GM12878 (cell line): ENCODE measurements around the gene ABCG1. TPM values are rescaled to one million over a fixed set of nuclear protein-coding genes. Genes with fewer than 3 reads are reported as not detected.

Experiments used
- ATAC-seq: fragments of 200-7000 bp; cut with Tn5 transposase; 3 replicates; pipeline ENCODE4 v1.9.1; 2020; ENCODE audit warnings: mild to moderate bottlenecking, moderate library complexity
- BruUV-seq: library from RNA; stranded (reverse); fragments of 400-500 nt; replicated peaks from 2 replicates; lab custom pipeline; 2021; lab: Mats Ljungman, UMichigan
- CTCF ChIA-PET: fragments of 300-600 bp; sonication (Branson Sonifier 250); formaldehyde crosslinking; extraction: SDS; loops from one replicate; lab custom pipeline; 2021; ENCODE audit warnings: inconsistent platforms; lab: Yijun Ruan, JAX
- POLR2A ChIA-PET: fragments of 350-600 bp; formaldehyde crosslinking; extraction: SDS; loops from one replicate; lab custom pipeline; 2021; ENCODE audit warnings: inconsistent platforms; lab: Charles Lee
- RAD21 ChIA-PET: fragments of 300-600 bp; sonication (Branson Sonifier 250); formaldehyde crosslinking; loops from one replicate; lab custom pipeline; 2023; ENCODE audit warnings: antibody characterized with exemption; ENCODE audit not compliant: unreplicated experiment; lab: Charles Lee
- SMC1A ChIA-PET: fragments of 300-600 bp; sonication (Branson Sonifier 250); formaldehyde crosslinking; loops from one replicate; lab custom pipeline; 2023; ENCODE audit not compliant: unreplicated experiment, uncharacterized antibody; lab: Charles Lee
- DNase-seq: peaks from one replicate; pipeline ENCODE4 v3.0.0-alpha.2; 2011; ENCODE audit warnings: low read depth, low spot score
- FAIRE-seq: peaks from 3 replicates; lab custom pipeline; 2011; peaks lifted over from hg19 to GRCh38; lab: Jason Lieb, UNC
- H2AFZ ChIP-seq: 2 replicates; pipeline ENCODE4 v1.6.0; 2011; ENCODE audit warnings: low read depth, low read length, control low read depth; ENCODE audit not compliant: control insufficient read depth
- H3K27ac ChIP-seq: 2 replicates; pipeline ENCODE4 v1.5.1; 2011; ENCODE audit warnings: control low read depth; ENCODE audit not compliant: control insufficient read depth, insufficient read depth
- H3K27me3 ChIP-seq, 2 experiments: replicated peaks in 1 of 2; 2 replicates each; pipeline versions ENCODE4 v1.6.0 to v1.6.1; 2011; ENCODE audit warnings: low read length in 1 of 2; ENCODE audit not compliant: control insufficient read depth in 2 of 2, insufficient read depth in 2 of 2
- H3K36me3 ChIP-seq, 2 experiments: 2 replicates each; pipeline ENCODE4 v1.5.1; 2011; ENCODE audit warnings: low read length in 1 of 2; ENCODE audit not compliant: control insufficient read depth in 2 of 2, insufficient read depth in 2 of 2
- H3K4me1 ChIP-seq: 2 replicates; pipeline ENCODE4 v1.6.1; 2011; ENCODE audit warnings: mild to moderate bottlenecking, low read length, moderate library complexity, mixed read lengths; ENCODE audit not compliant: control insufficient read depth, insufficient read depth
- H3K4me2 ChIP-seq: 2 replicates; pipeline ENCODE4 v1.6.0; 2011; ENCODE audit warnings: control low read depth; ENCODE audit not compliant: control insufficient read depth, insufficient read depth
- H3K4me3 ChIP-seq: fragments of 200-600 bp; sonication (generic); 2 replicates; pipeline ENCODE4 v1.5.1; 2016
- H3K79me2 ChIP-seq: 2 replicates; pipeline ENCODE4 v1.6.0; 2011; ENCODE audit warnings: low read length; ENCODE audit not compliant: control insufficient read depth, insufficient read depth
- H3K9ac ChIP-seq: 2 replicates; pipeline ENCODE4 v1.8.0; 2011; ENCODE audit warnings: low read length, control low read depth, mixed read lengths; ENCODE audit not compliant: control insufficient read depth, insufficient read depth
- H3K9me3 ChIP-seq: replicated peaks from 3 replicates; pipeline ENCODE4 v1.5.1; 2011; ENCODE audit warnings: mild to moderate bottlenecking, low read length; ENCODE audit not compliant: control insufficient read depth, insufficient read depth
- H4K20me1 ChIP-seq: 2 replicates; pipeline ENCODE4 v1.6.0; 2011; ENCODE audit not compliant: control insufficient read depth, insufficient read depth
- CHD2 ChIP-seq: IDR thresholded peaks from 2 replicates; pipeline ENCODE4 v1.6.1; 2011; ENCODE audit warnings: low read depth, low read length, improper control_type of control experiment, borderline replicate concordance
- EP300 ChIP-seq, 2 experiments: fragments of 150-350 bp in 1 of 2; IDR thresholded peaks; 2 replicates each; pipeline ENCODE4 v1.6.1; 2011 to 2012; ENCODE audit warnings: low read depth in 2 of 2, low read length in 2 of 2, borderline replicate concordance in 1 of 2, improper control_type of control experiment in 1 of 2, inconsistent platforms in 1 of 2; ENCODE audit not compliant: control insufficient read depth in 1 of 2
- GATAD2B ChIP-seq: fragments of 450-650 bp; conservative IDR thresholded peaks from 2 replicates; pipeline ENCODE4 v1.6.1; 2017; ENCODE audit warnings: low read depth, mild to moderate bottlenecking, moderate library complexity
- HCFC1 ChIP-seq: fragments of 150-350 bp; IDR thresholded peaks from 2 replicates; pipeline ENCODE4 v1.6.1; 2014; ENCODE audit warnings: low read length
- JUNB ChIP-seq: IDR thresholded peaks from 2 replicates; pipeline ENCODE4 v1.6.1; 2016; ENCODE audit warnings: antibody characterized with exemption, mild to moderate bottlenecking
- NFXL1 ChIP-seq: fragments of 450-650 bp; IDR thresholded peaks from 2 replicates; pipeline ENCODE4 v1.6.1; 2017; ENCODE audit warnings: antibody characterized with exemption, mild to moderate bottlenecking, borderline replicate concordance
- NFYB ChIP-seq: IDR thresholded peaks from 2 replicates; pipeline ENCODE4 v1.6.1; 2011; ENCODE audit warnings: low read depth, mild to moderate bottlenecking, low read length, improper control_type of control experiment, moderate library complexity; ENCODE audit not compliant: insufficient read depth
- POLR2A ChIP-seq: IDR thresholded peaks from 2 replicates; pipeline ENCODE4 v1.6.1; 2011; ENCODE audit warnings: low read depth, mild to moderate bottlenecking, low read length
- SIX5 ChIP-seq: IDR thresholded peaks from 2 replicates; pipeline ENCODE4 v1.6.1; 2011; ENCODE audit warnings: mild to moderate bottlenecking, low read depth, low read length, moderate library complexity; ENCODE audit not compliant: severe bottlenecking
- SUZ12 ChIP-seq: fragments of 200-600 bp; sonication (generic); IDR thresholded peaks from one replicate; pipeline ENCODE4 v1.6.1; 2018; ENCODE audit warnings: antibody characterized with exemption, mild to moderate bottlenecking; ENCODE audit not compliant: unreplicated experiment
- YY1 ChIP-seq: IDR thresholded peaks from 2 replicates; pipeline ENCODE4 v1.6.1; 2011; ENCODE audit warnings: low read depth, mild to moderate bottlenecking, low read length
- WGBS: methylation state at CpG from one replicate; pipeline ENCODE4 v1.1.6; 2016; ENCODE audit warnings: low lambda C conversion rate; ENCODE audit not compliant: insufficient replicate concordance, insufficient coverage; ENCODE audit errors: missing lambda C conversion rate; 5-methylcytosine and 5-hydroxymethylcytosine counted together
- in situ Hi-C: fragments of 300-500 bp; cut with MboI; formaldehyde crosslinking; loops from 9 replicates; pipeline ENCODE4 v1.14.3; 2018; ENCODE audit warnings: mixed read lengths
- intact Hi-C: fragments of 100-400 bp; cut with micrococcal nuclease; formaldehyde crosslinking; loops from one replicate; pipeline ENCODE4 v1.14.2; 2022; ENCODE audit not compliant: unreplicated experiment
- polyA plus RNA-seq, 11 experiments: library from polyadenylated mRNA; depleted of rRNA in 4 of 11; unstranded in 6 of 11; stranded (reverse) in 5 of 11; fragments of >200 nt; fragmentation: Nextera tagmentation in 4 of 11; fragmentation: Illumina TruSeq in 1 of 11; extraction: Ambion mirVana in 4 of 11; extraction: Trizol in 1 of 11; gene quantifications; 1 replicate in 1 of 11; 2 replicates in 10 of 11; pipeline versions ENCODE4 v1.2.1 to v1.2.3, GENCODE V29; 2011 to 2016; ENCODE audit warnings: inconsistent platforms in 2 of 11, missing spikeins in 2 of 11, low read depth in 1 of 11
- total RNA-seq, 4 experiments: library from RNA; depleted of rRNA in 3 of 4; stranded (reverse); fragments of >200 nt in 3 of 4; fragmentation: Illumina TruSeq in 1 of 4; extraction: Trizol in 1 of 4; gene quantifications; 2 replicates each; pipeline versions ENCODE4 v1.2.1 to v1.2.3, GENCODE V29; 2013 to 2021
- TF ChIP-seq, protein P1 (sequence below): fragments of 450-650 bp; formaldehyde crosslinking; IDR thresholded peaks from 2 replicates; pipeline ENCODE4 v1.4.0; 2020; ENCODE audit warnings: mild to moderate bottlenecking, moderate library complexity
- TF ChIP-seq, protein P2 (sequence below): fragments of 450-650 bp; IDR thresholded peaks from 2 replicates; pipeline ENCODE4 v1.6.1; 2017; ENCODE audit warnings: mild to moderate bottlenecking, low read depth, inconsistent platforms; ENCODE audit not compliant: poor library complexity, severe bottlenecking
- TF ChIP-seq, protein P3 (sequence below): fragments of 450-650 bp; IDR thresholded peaks from 2 replicates; pipeline ENCODE4 v1.6.1; 2014; ENCODE audit warnings: mild to moderate bottlenecking
- TF ChIP-seq, protein P4 (sequence below): fragments of 450-650 bp; conservative IDR thresholded peaks from 2 replicates; pipeline ENCODE4 v1.6.1; 2017; ENCODE audit warnings: mild to moderate bottlenecking, moderate library complexity

ABCG1 gene
- total and polyA plus RNA-seq, 10 of the 15 experiments (the other 5 are each of a cell fraction or from before 2014, with no cell fraction given), result 0.59 to 19.3 (median 5.7) TPM

DNA sequence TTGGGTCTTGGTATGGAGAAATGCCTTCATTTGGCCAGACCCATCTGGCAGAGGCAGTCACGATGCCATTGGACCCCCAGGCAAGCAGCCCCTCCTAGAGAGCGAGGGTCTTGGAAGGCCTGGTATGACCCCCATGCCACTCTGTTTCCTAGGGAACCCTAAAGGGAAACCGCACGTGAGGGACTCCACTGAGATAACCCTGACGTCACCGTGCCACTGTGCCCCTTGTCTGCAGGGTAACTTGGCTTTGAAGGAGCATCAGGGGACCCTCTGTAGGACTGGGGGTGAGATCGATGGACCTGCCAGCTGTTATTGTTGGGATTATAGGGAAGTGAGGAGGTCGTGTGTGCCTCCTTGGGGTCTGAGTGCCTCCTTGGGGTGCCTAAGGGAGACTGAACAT lies 34.5 kb downstream of the ABCG1 start:
- no peaks in the 10 kb centered on the region; a peak in 1 of 4 replicates for H3K27me3 ChIP-seq
- in situ Hi-C loops (loop anchor here (5.0 kb wide), 1 partner anchor 81 kb away; no protein-coding TSS in a partner anchor), intact Hi-C loops (no loop called here)
- ChIA-PET CTCF (interaction anchor here (0.7 to 2.9 kb wide), 6 partner anchors 19 to 284 kb away, joined by 3 to 11 read pairs (median 4); no protein-coding TSS in a partner anchor), POLR2A (interaction anchor here (0.6 to 2.2 kb wide), 4 partner anchors 14 to 33 kb away, joined by 3 to 11 read pairs (median 4); no protein-coding TSS in a partner anchor), RAD21 (interaction anchor here (1.0 to 7.1 kb wide), 5 partner anchors 15 to 108 kb away, joined by 3 to 60 read pairs (median 7); no protein-coding TSS in a partner anchor), SMC1A (interaction anchor here (1.1 to 7.4 kb wide), 6 partner anchors 15 to 89 kb away, joined by 3 to 41 read pairs (median 8); no protein-coding TSS in a partner anchor)
- no peak overlapping the region for H3K27ac ChIP-seq
- H3K9ac ChIP-seq, result no peak overlapping the region
- peaks cover 15% of the 10 kb centered on the region for H3K4me1 ChIP-seq
- no peaks in the 10 kb centered on the region for H3K36me3 ChIP-seq
- FAIRE-seq (no peak), ATAC-seq (no peak), DNase-seq (no peak)
- WGBS, result 51% methylated on average over 8 of the region's 8 CpGs
- no peaks in the 10 kb centered on the region for H4K20me1 ChIP-seq
- BruUV-seq, result no TSS peak
- no peak overlapping the region for H3K4me3 ChIP-seq
- no peak overlapping the region for H2AFZ ChIP-seq
- no peaks in the 10 kb centered on the region for H3K9me3 ChIP-seq
- H3K79me2 ChIP-seq, result no peaks in the 10 kb centered on the region
- no peak overlapping the region for H3K4me2 ChIP-seq
- TF ChIP-seq NFYB, result no peak
- no peak for TF ChIP-seq JUNB
- TF ChIP-seq, protein P1, sequence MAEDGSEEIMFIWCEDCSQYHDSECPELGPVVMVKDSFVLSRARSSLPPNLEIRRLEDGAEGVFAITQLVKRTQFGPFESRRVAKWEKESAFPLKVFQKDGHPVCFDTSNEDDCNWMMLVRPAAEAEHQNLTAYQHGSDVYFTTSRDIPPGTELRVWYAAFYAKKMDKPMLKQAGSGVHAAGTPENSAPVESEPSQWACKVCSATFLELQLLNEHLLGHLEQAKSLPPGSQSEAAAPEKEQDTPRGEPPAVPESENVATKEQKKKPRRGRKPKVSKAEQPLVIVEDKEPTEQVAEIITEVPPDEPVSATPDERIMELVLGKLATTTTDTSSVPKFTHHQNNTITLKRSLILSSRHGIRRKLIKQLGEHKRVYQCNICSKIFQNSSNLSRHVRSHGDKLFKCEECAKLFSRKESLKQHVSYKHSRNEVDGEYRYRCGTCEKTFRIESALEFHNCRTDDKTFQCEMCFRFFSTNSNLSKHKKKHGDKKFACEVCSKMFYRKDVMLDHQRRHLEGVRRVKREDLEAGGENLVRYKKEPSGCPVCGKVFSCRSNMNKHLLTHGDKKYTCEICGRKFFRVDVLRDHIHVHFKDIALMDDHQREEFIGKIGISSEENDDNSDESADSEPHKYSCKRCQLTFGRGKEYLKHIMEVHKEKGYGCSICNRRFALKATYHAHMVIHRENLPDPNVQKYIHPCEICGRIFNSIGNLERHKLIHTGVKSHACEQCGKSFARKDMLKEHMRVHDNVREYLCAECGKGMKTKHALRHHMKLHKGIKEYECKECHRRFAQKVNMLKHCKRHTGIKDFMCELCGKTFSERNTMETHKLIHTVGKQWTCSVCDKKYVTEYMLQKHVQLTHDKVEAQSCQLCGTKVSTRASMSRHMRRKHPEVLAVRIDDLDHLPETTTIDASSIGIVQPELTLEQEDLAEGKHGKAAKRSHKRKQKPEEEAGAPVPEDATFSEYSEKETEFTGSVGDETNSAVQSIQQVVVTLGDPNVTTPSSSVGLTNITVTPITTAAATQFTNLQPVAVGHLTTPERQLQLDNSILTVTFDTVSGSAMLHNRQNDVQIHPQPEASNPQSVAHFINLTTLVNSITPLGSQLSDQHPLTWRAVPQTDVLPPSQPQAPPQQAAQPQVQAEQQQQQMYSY, result no peak
- TF ChIP-seq, protein P2, sequence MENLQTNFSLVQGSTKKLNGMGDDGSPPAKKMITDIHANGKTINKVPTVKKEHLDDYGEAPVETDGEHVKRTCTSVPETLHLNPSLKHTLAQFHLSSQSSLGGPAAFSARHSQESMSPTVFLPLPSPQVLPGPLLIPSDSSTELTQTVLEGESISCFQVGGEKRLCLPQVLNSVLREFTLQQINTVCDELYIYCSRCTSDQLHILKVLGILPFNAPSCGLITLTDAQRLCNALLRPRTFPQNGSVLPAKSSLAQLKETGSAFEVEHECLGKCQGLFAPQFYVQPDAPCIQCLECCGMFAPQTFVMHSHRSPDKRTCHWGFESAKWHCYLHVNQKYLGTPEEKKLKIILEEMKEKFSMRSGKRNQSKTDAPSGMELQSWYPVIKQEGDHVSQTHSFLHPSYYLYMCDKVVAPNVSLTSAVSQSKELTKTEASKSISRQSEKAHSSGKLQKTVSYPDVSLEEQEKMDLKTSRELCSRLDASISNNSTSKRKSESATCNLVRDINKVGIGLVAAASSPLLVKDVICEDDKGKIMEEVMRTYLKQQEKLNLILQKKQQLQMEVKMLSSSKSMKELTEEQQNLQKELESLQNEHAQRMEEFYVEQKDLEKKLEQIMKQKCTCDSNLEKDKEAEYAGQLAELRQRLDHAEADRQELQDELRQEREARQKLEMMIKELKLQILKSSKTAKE, result no peak
- no peak for TF ChIP-seq EP300 (IDR thresholded peaks at IDR 0.05; ENCODE audit: borderline replicate concordance in 1 of 2, control insufficient read depth in 1 of 2, low read depth in 2 of 2, low read length in 2 of 2)
- TF ChIP-seq, protein P3, sequence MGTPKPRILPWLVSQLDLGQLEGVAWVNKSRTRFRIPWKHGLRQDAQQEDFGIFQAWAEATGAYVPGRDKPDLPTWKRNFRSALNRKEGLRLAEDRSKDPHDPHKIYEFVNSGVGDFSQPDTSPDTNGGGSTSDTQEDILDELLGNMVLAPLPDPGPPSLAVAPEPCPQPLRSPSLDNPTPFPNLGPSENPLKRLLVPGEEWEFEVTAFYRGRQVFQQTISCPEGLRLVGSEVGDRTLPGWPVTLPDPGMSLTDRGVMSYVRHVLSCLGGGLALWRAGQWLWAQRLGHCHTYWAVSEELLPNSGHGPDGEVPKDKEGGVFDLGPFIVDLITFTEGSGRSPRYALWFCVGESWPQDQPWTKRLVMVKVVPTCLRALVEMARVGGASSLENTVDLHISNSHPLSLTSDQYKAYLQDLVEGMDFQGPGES, result no peak
- TF ChIP-seq CHD2, result no peak
- TF ChIP-seq GATAD2B, result no peak
- TF ChIP-seq SUZ12, result no peak
- TF ChIP-seq, protein P4, sequence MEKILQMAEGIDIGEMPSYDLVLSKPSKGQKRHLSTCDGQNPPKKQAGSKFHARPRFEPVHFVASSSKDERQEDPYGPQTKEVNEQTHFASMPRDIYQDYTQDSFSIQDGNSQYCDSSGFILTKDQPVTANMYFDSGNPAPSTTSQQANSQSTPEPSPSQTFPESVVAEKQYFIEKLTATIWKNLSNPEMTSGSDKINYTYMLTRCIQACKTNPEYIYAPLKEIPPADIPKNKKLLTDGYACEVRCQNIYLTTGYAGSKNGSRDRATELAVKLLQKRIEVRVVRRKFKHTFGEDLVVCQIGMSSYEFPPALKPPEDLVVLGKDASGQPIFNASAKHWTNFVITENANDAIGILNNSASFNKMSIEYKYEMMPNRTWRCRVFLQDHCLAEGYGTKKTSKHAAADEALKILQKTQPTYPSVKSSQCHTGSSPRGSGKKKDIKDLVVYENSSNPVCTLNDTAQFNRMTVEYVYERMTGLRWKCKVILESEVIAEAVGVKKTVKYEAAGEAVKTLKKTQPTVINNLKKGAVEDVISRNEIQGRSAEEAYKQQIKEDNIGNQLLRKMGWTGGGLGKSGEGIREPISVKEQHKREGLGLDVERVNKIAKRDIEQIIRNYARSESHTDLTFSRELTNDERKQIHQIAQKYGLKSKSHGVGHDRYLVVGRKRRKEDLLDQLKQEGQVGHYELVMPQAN, result no peak
- TF ChIP-seq POLR2A, result no peak
- no peak for TF ChIP-seq HCFC1
- TF ChIP-seq SIX5, result no peak
- TF ChIP-seq NFXL1, result no peak
- no peak for TF ChIP-seq YY1
